Fibroblast of skin of left quadriceps (primary cell): Measurements from ENCODE around the gene SLC20A1.

Experiments
- DNase-seq, 2 experiments: peaks; one replicate each; pipeline ENCODE4 v3.0.0-alpha.2; 2013; ENCODE audit warnings: low read depth in 2 of 2

SLC20A1 gene

GRCh38 chr2:112625474-112626114 is 20.1 kb upstream of the SLC20A1 start:
- DNase-seq = no peak

GRCh38 chr2:112626604-112627059 is 19.1 kb upstream of the SLC20A1 start:
- DNase-seq = peak in 1 of 2 experiments; percentile 57

- DNase-seq = peak; percentile 88
Observed at GRCh38 chr2:112627060-112628040, 18.4 kb upstream of the SLC20A1 start.

GRCh38 chr2:112629224-112629623 is 16.5 kb upstream of the SLC20A1 start:
- no peak for DNase-seq

GRCh38 chr2:112629823-112630222 is 15.9 kb upstream of the SLC20A1 start:
- DNase-seq = no peak

GRCh38 chr2:112630268-112630667 is 15.5 kb upstream of the SLC20A1 start:
- DNase-seq = no peak

- no peak for DNase-seq
Observed at GRCh38 chr2:112633708-112634107, 12.0 kb upstream of the SLC20A1 start.

- no peak for DNase-seq
Observed at GRCh38 chr2:112634153-112634873, 11.4 kb upstream of the SLC20A1 start.

GRCh38 chr2:112634874-112635157 is 10.9 kb upstream of the SLC20A1 start:
- no peak for DNase-seq

GRCh38 chr2:112636605-112637288 is 9.0 kb upstream of the SLC20A1 start:
- no peak for DNase-seq

- DNase-seq = no peak
Observed at GRCh38 chr2:112637289-112637660, 8.5 kb upstream of the SLC20A1 start.

- no peak for DNase-seq
Observed at GRCh38 chr2:112639936-112640335, 5.8 kb upstream of the SLC20A1 start.

GRCh38 chr2:112640467-112640799 is 5.3 kb upstream of the SLC20A1 start:
- DNase-seq = no peak

GRCh38 chr2:112640800-112641675 is 4.7 kb upstream of the SLC20A1 start:
- DNase-seq = peak in 1 of 2 experiments; percentile 50

GRCh38 chr2:112641701-112642100 is 4.0 kb upstream of the SLC20A1 start:
- DNase-seq = no peak

- DNase-seq = no peak
Observed at GRCh38 chr2:112642561-112642960, 3.2 kb upstream of the SLC20A1 start.

GRCh38 chr2:112642966-112643365 is 2.8 kb upstream of the SLC20A1 start:
- no peak for DNase-seq

- DNase-seq = no peak
Observed at GRCh38 chr2:112643488-112643887, 2.3 kb upstream of the SLC20A1 start.

- no peak for DNase-seq
Observed at GRCh38 chr2:112644155-112644932, 1.4 kb upstream of the SLC20A1 start.

- DNase-seq = no peak
Observed at GRCh38 chr2:112644933-112645309, 818 bp upstream of the SLC20A1 start.
